ENCODE data around the gene CDKAL1.

- TF ChIP-seq POLR2AphosphoS5 (IDR thresholded peaks at IDR 0.05), result no peak
- TF ChIP-seq CTCF (IDR thresholded peaks at IDR 0.05), result no peak
- TF ChIP-seq POLR2A (IDR thresholded peaks at IDR 0.05), result no peak
Measured at GRCh38 chr6:20693466-20694063, 159.3 kb downstream of the CDKAL1 start.

Measured in prostate gland (tissue), 2 donors.